Stomach (tissue), 4 donors: ENCODE data around the gene SCGB1A1.

Experiments
- CTCF ChIP-seq, 7 experiments: fragments of 450-650 bp in 4 of 7; fragments of 200-600 bp in 3 of 7; sonication (generic) in 3 of 7; IDR thresholded peaks; one replicate each; pipeline ENCODE4 v1.5.1; 2016 to 2019; ENCODE audit warnings: antibody characterized with exemption in 7 of 7, control low read depth in 2 of 7, mild to moderate bottlenecking in 1 of 7
- EP300 ChIP-seq: sonication (generic); formaldehyde crosslinking; IDR thresholded peaks from one replicate; pipeline ENCODE4 v1.6.1; 2017; ENCODE audit warnings: antibody characterized with exemption
- POLR2A ChIP-seq, 4 donors: fragments of 450-650 bp; IDR thresholded peaks; one replicate each; pipeline ENCODE4 v1.6.1; 2016; ENCODE audit warnings: antibody characterized with exemption in 4 of 4, control low read depth in 2 of 4, mild to moderate bottlenecking in 1 of 4, moderate library complexity in 1 of 4

DNA sequence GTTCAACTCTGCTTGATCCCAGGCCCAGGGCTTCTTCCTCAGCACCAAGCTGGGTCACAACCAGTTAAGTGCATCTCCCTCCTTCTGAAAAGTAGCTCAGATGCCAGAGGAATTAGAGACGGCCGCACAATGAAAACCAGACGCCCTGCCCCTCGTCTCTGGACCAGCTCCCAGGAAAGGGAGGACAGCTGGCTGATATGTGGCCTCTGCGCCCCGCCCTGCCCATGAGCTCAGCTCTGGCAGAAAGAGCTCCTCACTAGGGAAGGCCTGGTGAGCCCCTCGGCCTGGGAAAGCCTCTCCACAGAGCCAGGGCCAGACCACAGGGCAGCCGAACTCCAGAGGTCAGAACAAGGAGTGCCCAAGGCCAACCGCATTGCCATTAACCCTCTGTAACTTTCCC is 18.1 kb upstream of the SCGB1A1 start:
- TF ChIP-seq POLR2A (IDR thresholded peaks at IDR 0.05) (no peak), CTCF (IDR thresholded peaks at IDR 0.05) (no peak), EP300 (peak; percentile 40)
